G401.6 (cell line): Measurements from ENCODE around the gene TYW1B.
"Not testable (repeated sequence)": the region's sequence is repeated elsewhere in the genome, so short reads cannot be mapped to it uniquely, and the experiment has no call there.

Source experiments
- FAIRE-seq: peaks from 2 replicates; lab custom pipeline; 2012; peaks lifted over from hg19 to GRCh38; lab: Jason Lieb, UNC

The TYW1B gene

GRCh38 chr7:72621761-72622187 lies 206.2 kb downstream of the TYW1B start:
- FAIRE-seq = not testable (repeated sequence)

- FAIRE-seq = not testable (repeated sequence)
Observed at GRCh38 chr7:72620923-72621322, 207.1 kb downstream of the TYW1B start.

- not testable (repeated sequence) for FAIRE-seq
Observed at GRCh38 chr7:72618435-72619180, 209.4 kb downstream of the TYW1B start.

- FAIRE-seq = not testable (repeated sequence)
Observed at GRCh38 chr7:72609761-72610160, 218.2 kb downstream of the TYW1B start.

GRCh38 chr7:72607988-72608387 lies 220.0 kb downstream of the TYW1B start:
- FAIRE-seq = not testable (repeated sequence)

- not testable (repeated sequence) for FAIRE-seq
Observed at GRCh38 chr7:72605863-72606431, 222.1 kb downstream of the TYW1B start.

- FAIRE-seq = not testable (repeated sequence)
Observed at GRCh38 chr7:72604771-72605611, 223.0 kb downstream of the TYW1B start.

- FAIRE-seq = not testable (repeated sequence)
Observed at GRCh38 chr7:72603476-72603875, 224.5 kb downstream of the TYW1B start.

- FAIRE-seq = no peak
Observed at GRCh38 chr7:72603073-72603472, 224.9 kb downstream of the TYW1B start.

- FAIRE-seq = not testable (repeated sequence)
Observed at GRCh38 chr7:72601683-72602082, 226.3 kb downstream of the TYW1B start.

- not testable (repeated sequence) for FAIRE-seq
Observed at GRCh38 chr7:72590023-72590422, 238.0 kb downstream of the TYW1B start.

GRCh38 chr7:72587267-72587666 lies 240.7 kb downstream of the TYW1B start:
- FAIRE-seq = not testable (repeated sequence)

GRCh38 chr7:72584576-72584975 lies 243.4 kb downstream of the TYW1B start:
- FAIRE-seq = not testable (repeated sequence)

- FAIRE-seq = not testable (repeated sequence)
Observed at GRCh38 chr7:72583620-72584361, 244.2 kb downstream of the TYW1B start.

- FAIRE-seq = not testable (repeated sequence)
Observed at GRCh38 chr7:72580142-72580770, 247.7 kb downstream of the TYW1B start.

GRCh38 chr7:72577107-72577506 lies 250.9 kb downstream of the TYW1B start:
- no peak for FAIRE-seq

- FAIRE-seq = not testable (repeated sequence)
Observed at GRCh38 chr7:72561988-72562387, 266.0 kb downstream of the TYW1B start.

- FAIRE-seq = not testable (repeated sequence)
Observed at GRCh38 chr7:72559546-72559945, 268.5 kb downstream of the TYW1B start.

- not testable (repeated sequence) for FAIRE-seq
Observed at GRCh38 chr7:72556733-72557132, 271.3 kb downstream of the TYW1B start.

GRCh38 chr7:72555238-72555637 lies 272.8 kb downstream of the TYW1B start:
- FAIRE-seq = not testable (repeated sequence)

GRCh38 chr7:72554401-72554800 lies 273.6 kb downstream of the TYW1B start:
- FAIRE-seq = not testable (repeated sequence)
